Measurements from ENCODE around the gene SUFU. TPM values are rescaled to one million over a fixed set of nuclear protein-coding genes. Genes with fewer than 3 reads are reported as not detected.
"Not testable (repeated sequence)": the region's sequence is repeated elsewhere in the genome, so short reads cannot be mapped to it uniquely, and the experiment has no call there.

SUFU gene
- total RNA-seq, 1 donor from 2014 or later: 12.5 TPM

- intact Hi-C loops (cut with DNase I): no loop called here
Measured at GRCh38 chr10:102665904-102666509, 162.2 kb downstream of the SUFU start.

DNA sequence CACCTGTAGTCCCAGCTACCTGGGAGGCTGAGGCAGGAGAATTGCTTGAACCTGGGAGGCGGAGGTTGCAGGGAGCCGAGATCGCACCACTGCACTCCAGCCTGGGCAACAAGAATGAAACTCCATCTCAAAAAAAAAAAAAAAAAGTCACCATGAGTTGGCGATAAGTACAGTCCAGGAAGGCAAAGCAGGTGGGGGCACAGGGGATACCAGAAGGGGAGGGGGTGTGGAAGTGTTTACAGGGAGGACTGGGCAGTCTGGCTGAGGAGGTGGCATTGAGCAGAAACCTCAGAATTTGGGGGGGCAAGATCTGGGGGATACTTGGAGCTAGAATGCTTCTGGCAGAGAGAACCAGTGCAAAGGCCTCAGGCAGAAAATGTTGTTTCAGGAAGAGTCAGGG lies 163.6 kb downstream of the SUFU start:
- H3K4me3 ChIP-seq; H3K27ac ChIP-seq; H3K36me3 ChIP-seq; H3K27me3 ChIP-seq; DNase-seq (ENCODE audit: extremely low spot score in 2 of 2); H3K9me3 ChIP-seq; intact Hi-C loops (cut with DNase I): not testable (repeated sequence)
- peaks cover 16% of the 10 kb centered on the region for H3K4me1 ChIP-seq

More at GRCh38 chr10:102665904-102666509, 162.2 kb downstream of the SUFU start:
- Histone ChIP-seq H3K27ac (no peak overlapping the region), H3K27me3 (no peaks in the 10 kb centered on the region), H3K4me3 (no peak overlapping the region), H3K4me1 (peaks cover 23% of the 10 kb centered on the region), H3K36me3 (no peaks in the 10 kb centered on the region), H3K9me3 (no peaks in the 10 kb centered on the region)
- no peak for DNase-seq (ENCODE audit: extremely low spot score in 2 of 2)
- no peak for TF ChIP-seq CTCF (IDR thresholded peaks at IDR 0.05)

- peaks cover 27% of the 10 kb centered on the region for H3K4me1 ChIP-seq
- H3K9me3 ChIP-seq: no peaks in the 10 kb centered on the region
- H3K4me3 ChIP-seq: no peak overlapping the region
- intact Hi-C loops (cut with DNase I): no loop called here
- no peaks in the 10 kb centered on the region for H3K36me3 ChIP-seq
- no peaks in the 10 kb centered on the region for H3K27me3 ChIP-seq
- DNase-seq (ENCODE audit: extremely low spot score in 2 of 2): peak in 1 of 2 donors; percentile 92
- no peak for TF ChIP-seq POLR2A (IDR thresholded peaks at IDR 0.05)
- TF ChIP-seq POLR2AphosphoS5 (IDR thresholded peaks at IDR 0.05; ENCODE audit: insufficient read depth in 1 of 2, low read depth in 1 of 2): no peak
- TF ChIP-seq CTCF (IDR thresholded peaks at IDR 0.05): no peak
- no peak overlapping the region for H3K27ac ChIP-seq
Measured at GRCh38 chr10:102668326-102669107, 164.7 kb downstream of the SUFU start.

- no peak overlapping the region for H3K27ac ChIP-seq
- peaks cover 37% of the 10 kb centered on the region for H3K4me1 ChIP-seq
- H3K36me3 ChIP-seq: no peaks in the 10 kb centered on the region
- intact Hi-C loops (cut with DNase I): no loop called here
- TF ChIP-seq POLR2A (IDR thresholded peaks at IDR 0.05): no peak
- TF ChIP-seq CTCF (IDR thresholded peaks at IDR 0.05): peak in 1 of 3 experiments; percentile 13
- TF ChIP-seq POLR2AphosphoS5 (IDR thresholded peaks at IDR 0.05; ENCODE audit: insufficient read depth in 1 of 2, low read depth in 1 of 2): peak in 1 of 2 donors; percentile 12
- peak; percentile 86 to 89 for DNase-seq (ENCODE audit: extremely low spot score in 2 of 2)
- no peaks in the 10 kb centered on the region for H3K9me3 ChIP-seq
- H3K27me3 ChIP-seq: no peaks in the 10 kb centered on the region
- no peak overlapping the region for H3K4me3 ChIP-seq
Measured at GRCh38 chr10:102669206-102670064, 165.7 kb downstream of the SUFU start.

- Histone ChIP-seq H3K4me3 (no peak overlapping the region), H3K9me3 (no peaks in the 10 kb centered on the region), H3K27me3 (no peaks in the 10 kb centered on the region), H3K27ac (no peak overlapping the region), H3K4me1 (peaks cover 44% of the 10 kb centered on the region), H3K36me3 (no peaks in the 10 kb centered on the region)
- intact Hi-C loops (cut with DNase I): no loop called here
- DNase-seq (ENCODE audit: extremely low spot score in 2 of 2): no peak
- TF ChIP-seq POLR2AphosphoS5 (IDR thresholded peaks at IDR 0.05; ENCODE audit: insufficient read depth in 1 of 2, low read depth in 1 of 2) (no peak), CTCF (IDR thresholded peaks at IDR 0.05) (no peak), POLR2A (IDR thresholded peaks at IDR 0.05) (no peak)
Measured at GRCh38 chr10:102670065-102670670, 166.4 kb downstream of the SUFU start.

Data from vagina (tissue), 2 donors.